HepG2 (cell line): ENCODE results near the gene ZNF134. TPM values are rescaled to one million over a fixed set of nuclear protein-coding genes. Genes with fewer than 3 reads are reported as not detected.

ENCODE experiments used
- HOXA3 ChIP-seq: sonication (generic); formaldehyde crosslinking; IDR thresholded peaks from 2 replicates; pipeline ENCODE4 v1.5.0; 2020; ENCODE audit warnings: missing genetic modification reagents
- KLF12 ChIP-seq: sonication (generic); formaldehyde crosslinking; IDR thresholded peaks from 2 replicates; pipeline ENCODE4 v1.4.0; 2020; ENCODE audit warnings: missing genetic modification reagents, borderline replicate concordance
- MEF2D ChIP-seq: sonication (generic); formaldehyde crosslinking; IDR thresholded peaks from 2 replicates; pipeline ENCODE4 v1.5.1; 2020; ENCODE audit warnings: mild to moderate bottlenecking, missing genetic modification reagents
- MIXL1 ChIP-seq: IDR thresholded peaks from 2 replicates; pipeline ENCODE4 v1.6.1; 2016
- NFKBIZ ChIP-seq: IDR thresholded peaks from 2 replicates; pipeline ENCODE4 v1.6.1; 2018; ENCODE audit warnings: missing genetic modification reagents, missing compliant biosample characterization
- PAXIP1 ChIP-seq: sonication (generic); formaldehyde crosslinking; conservative IDR thresholded peaks from 2 replicates; pipeline ENCODE4 v1.4.0; 2020; ENCODE audit warnings: mild to moderate bottlenecking, missing genetic modification reagents, moderate library complexity
- PLRG1 ChIP-seq: fragments of 450-650 bp; conservative IDR thresholded peaks from 2 replicates; pipeline ENCODE4 v1.6.1; 2016
- SMARCC2 ChIP-seq: fragments of 450-650 bp; IDR thresholded peaks from 2 replicates; pipeline ENCODE4 v1.6.1; 2017; ENCODE audit warnings: antibody characterized with exemption, mild to moderate bottlenecking
- XRCC5 ChIP-seq: fragments of 200-400 bp; formaldehyde crosslinking; optimal IDR thresholded peaks from 2 replicates; pipeline ENCODE3; 2017; ENCODE audit warnings: mild to moderate bottlenecking, low read length
- ZFP36L2 ChIP-seq: sonication (generic); formaldehyde crosslinking; IDR thresholded peaks from 2 replicates; pipeline ENCODE4 v1.4.0; 2020; ENCODE audit warnings: missing genetic modification reagents
- ZNF12 ChIP-seq: sonication (generic); formaldehyde crosslinking; IDR thresholded peaks from 2 replicates; pipeline ENCODE4 v1.5.0; 2020; ENCODE audit warnings: missing genetic modification reagents
- ZNF230 ChIP-seq: sonication (generic); formaldehyde crosslinking; IDR thresholded peaks from 2 replicates; pipeline ENCODE4 v1.4.0; 2020; ENCODE audit warnings: mild to moderate bottlenecking, missing genetic modification reagents
- ZNF414 ChIP-seq: sonication (generic); formaldehyde crosslinking; IDR thresholded peaks from 2 replicates; pipeline ENCODE4 v1.5.0; 2020; ENCODE audit warnings: missing genetic modification reagents
- ZNF552 ChIP-seq: sonication (generic); formaldehyde crosslinking; IDR thresholded peaks from 2 replicates; pipeline ENCODE4 v1.9.0; 2022; ENCODE audit warnings: missing genetic modification reagents, mild to moderate bottlenecking, borderline replicate concordance
- ZNF572 ChIP-seq: sonication (generic); formaldehyde crosslinking; IDR thresholded peaks from 2 replicates; pipeline ENCODE4 v1.5.1; 2020; ENCODE audit warnings: mild to moderate bottlenecking, missing genetic modification reagents
- ZNF713 ChIP-seq: sonication (generic); formaldehyde crosslinking; IDR thresholded peaks from 2 replicates; pipeline ENCODE4 v1.4.0; 2020; ENCODE audit warnings: mild to moderate bottlenecking, missing genetic modification reagents
- polyA plus RNA-seq, 8 experiments: library from polyadenylated mRNA; depleted of rRNA in 3 of 8; stranded (reverse) in 7 of 8; unstranded in 1 of 8; fragments of >200 nt; fragmentation: Illumina TruSeq in 4 of 8; extraction: Trizol in 4 of 8; gene quantifications; 2 replicates each; pipeline versions ENCODE4 v1.2.1 to v1.2.3, GENCODE V29; 2011 to 2016; ENCODE audit warnings: low read depth in 4 of 8, missing spikeins in 1 of 8, mixed read lengths in 1 of 8; ENCODE audit not compliant: insufficient read depth in 1 of 8
- total RNA-seq, 5 experiments: library from RNA; depleted of rRNA; stranded (reverse); fragments of >200 nt; fragmentation: Illumina TruSeq; extraction: Trizol; gene quantifications; 2 replicates each; pipeline ENCODE4 v1.2.3, GENCODE V29; 2016; ENCODE audit warnings: low read depth in 1 of 5
- TF ChIP-seq, protein P1 (sequence below): sonication (generic); formaldehyde crosslinking; IDR thresholded peaks from 2 replicates; pipeline ENCODE4 v1.5.0; 2020; ENCODE audit warnings: missing genetic modification reagents, mild to moderate bottlenecking, borderline replicate concordance
- TF ChIP-seq, protein P2 (sequence below): sonication (generic); formaldehyde crosslinking; IDR thresholded peaks from 2 replicates; pipeline ENCODE4 v1.4.0; 2020; ENCODE audit warnings: missing genetic modification reagents, low read depth, mild to moderate bottlenecking, borderline replicate concordance
- TF ChIP-seq, protein P3 (sequence below): sonication (generic); formaldehyde crosslinking; IDR thresholded peaks from 2 replicates; pipeline ENCODE4 v1.5.0; 2020; ENCODE audit warnings: missing genetic modification reagents

ZNF134 gene
- total and polyA plus RNA-seq, 2 of the 13 experiments (the other 11 are each of a cell fraction or from before 2014, with no cell fraction given) = 6.8 to 17.1 TPM

DNA sequence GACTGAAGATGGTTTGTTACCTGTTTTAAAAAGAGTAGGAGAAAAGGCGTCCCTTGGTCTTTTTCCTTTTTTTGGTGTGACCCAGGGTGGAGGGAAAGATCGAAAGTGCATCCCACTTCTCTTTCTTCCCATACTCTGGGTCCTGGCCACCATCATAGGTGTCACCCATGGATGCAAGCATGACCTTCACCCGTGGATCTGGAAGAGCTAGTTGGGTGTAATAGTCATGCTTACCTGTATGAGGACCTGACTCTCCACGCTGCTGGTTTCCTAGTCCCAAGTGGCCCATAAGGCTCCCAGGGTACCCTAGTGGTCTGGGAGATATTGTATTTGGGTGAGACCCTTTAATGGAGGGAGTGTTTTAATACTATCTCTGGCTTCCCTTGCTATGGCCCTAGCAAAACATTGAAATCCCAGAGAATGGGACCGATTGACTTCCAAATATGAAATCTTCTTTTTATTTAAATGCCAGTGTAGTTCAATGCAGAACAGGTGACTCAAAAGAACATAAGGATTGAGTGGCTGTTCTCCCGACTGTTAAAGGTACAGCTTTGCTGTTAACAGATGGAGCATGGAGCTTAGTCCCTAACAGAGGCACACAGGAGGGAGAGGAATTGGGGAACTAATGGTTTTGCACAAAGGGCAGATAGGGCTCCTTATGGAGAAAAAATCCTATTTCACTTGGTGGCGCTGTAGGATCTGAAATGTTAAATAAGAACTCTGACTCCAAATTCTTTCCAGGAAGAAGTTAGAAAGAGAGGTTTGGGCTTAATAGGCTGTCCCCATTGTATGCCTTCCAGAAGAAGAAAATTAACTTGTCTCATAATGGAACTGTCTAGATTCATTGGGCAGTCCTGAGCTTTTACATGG is 47.4 kb upstream of the ZNF134 start (continued):
- TF ChIP-seq ZNF414 = no peak
- TF ChIP-seq ZNF552 (CRISPR knock-in tag) = no peak
- TF ChIP-seq, protein P1, sequence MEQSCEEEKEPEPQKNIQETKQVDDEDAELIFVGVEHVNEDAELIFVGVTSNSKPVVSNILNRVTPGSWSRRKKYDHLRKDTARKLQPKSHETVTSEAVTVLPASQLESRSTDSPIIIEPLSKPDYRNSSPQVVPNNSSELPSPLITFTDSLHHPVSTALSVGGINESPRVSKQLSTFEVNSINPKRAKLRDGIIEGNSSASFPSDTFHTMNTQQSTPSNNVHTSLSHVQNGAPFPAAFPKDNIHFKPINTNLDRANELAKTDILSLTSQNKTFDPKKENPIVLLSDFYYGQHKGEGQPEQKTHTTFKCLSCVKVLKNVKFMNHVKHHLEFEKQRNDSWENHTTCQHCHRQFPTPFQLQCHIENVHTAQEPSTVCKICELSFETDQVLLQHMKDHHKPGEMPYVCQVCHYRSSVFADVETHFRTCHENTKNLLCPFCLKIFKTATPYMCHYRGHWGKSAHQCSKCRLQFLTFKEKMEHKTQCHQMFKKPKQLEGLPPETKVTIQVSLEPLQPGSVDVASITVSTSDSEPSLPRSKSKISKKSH = 0 out of 2 replicates have a peak, but pooled peaks have one; percentile 27
- TF ChIP-seq MEF2D (CRISPR knock-in tag) = no peak
- TF ChIP-seq PLRG1 = no peak
- TF ChIP-seq PAXIP1 (CRISPR knock-in tag) = no peak
- TF ChIP-seq HOXA3 (CRISPR knock-in tag) = no peak
- TF ChIP-seq NFKBIZ (CRISPR knock-in tag) = no peak
- TF ChIP-seq, protein P2, sequence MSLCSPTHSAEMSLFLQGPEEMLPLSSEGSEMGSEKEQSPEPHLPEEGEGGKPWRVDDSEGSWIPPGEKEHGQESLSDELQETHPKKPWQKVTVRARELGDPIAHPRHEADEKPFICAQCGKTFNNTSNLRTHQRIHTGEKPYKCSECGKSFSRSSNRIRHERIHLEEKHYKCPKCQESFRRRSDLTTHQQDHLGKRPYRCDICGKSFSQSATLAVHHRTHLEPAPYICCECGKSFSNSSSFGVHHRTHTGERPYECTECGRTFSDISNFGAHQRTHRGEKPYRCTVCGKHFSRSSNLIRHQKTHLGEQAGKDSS (CRISPR knock-in tag) = no peak
- no peak for TF ChIP-seq KLF12 (CRISPR knock-in tag)
- no peak for TF ChIP-seq MIXL1 (CRISPR knock-in tag)
- TF ChIP-seq, protein P3, sequence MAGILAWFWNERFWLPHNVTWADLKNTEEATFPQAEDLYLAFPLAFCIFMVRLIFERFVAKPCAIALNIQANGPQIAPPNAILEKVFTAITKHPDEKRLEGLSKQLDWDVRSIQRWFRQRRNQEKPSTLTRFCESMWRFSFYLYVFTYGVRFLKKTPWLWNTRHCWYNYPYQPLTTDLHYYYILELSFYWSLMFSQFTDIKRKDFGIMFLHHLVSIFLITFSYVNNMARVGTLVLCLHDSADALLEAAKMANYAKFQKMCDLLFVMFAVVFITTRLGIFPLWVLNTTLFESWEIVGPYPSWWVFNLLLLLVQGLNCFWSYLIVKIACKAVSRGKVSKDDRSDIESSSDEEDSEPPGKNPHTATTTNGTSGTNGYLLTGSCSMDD (CRISPR knock-in tag) = no peak
- no peak for TF ChIP-seq ZNF572
- no peak for TF ChIP-seq ZNF230 (CRISPR knock-in tag)
- TF ChIP-seq ZNF713 (CRISPR knock-in tag) = no peak
- no peak for TF ChIP-seq SMARCC2
- TF ChIP-seq ZNF12 (CRISPR knock-in tag) = no peak
- peak; percentile 65 for TF ChIP-seq XRCC5
- TF ChIP-seq ZFP36L2 (CRISPR knock-in tag) = no peak
